ENCODE data around the gene WSB2.
A peak's percentile ranks its signal among the peaks of the same experiment; 100 is the strongest.

The WSB2 gene

DNA sequence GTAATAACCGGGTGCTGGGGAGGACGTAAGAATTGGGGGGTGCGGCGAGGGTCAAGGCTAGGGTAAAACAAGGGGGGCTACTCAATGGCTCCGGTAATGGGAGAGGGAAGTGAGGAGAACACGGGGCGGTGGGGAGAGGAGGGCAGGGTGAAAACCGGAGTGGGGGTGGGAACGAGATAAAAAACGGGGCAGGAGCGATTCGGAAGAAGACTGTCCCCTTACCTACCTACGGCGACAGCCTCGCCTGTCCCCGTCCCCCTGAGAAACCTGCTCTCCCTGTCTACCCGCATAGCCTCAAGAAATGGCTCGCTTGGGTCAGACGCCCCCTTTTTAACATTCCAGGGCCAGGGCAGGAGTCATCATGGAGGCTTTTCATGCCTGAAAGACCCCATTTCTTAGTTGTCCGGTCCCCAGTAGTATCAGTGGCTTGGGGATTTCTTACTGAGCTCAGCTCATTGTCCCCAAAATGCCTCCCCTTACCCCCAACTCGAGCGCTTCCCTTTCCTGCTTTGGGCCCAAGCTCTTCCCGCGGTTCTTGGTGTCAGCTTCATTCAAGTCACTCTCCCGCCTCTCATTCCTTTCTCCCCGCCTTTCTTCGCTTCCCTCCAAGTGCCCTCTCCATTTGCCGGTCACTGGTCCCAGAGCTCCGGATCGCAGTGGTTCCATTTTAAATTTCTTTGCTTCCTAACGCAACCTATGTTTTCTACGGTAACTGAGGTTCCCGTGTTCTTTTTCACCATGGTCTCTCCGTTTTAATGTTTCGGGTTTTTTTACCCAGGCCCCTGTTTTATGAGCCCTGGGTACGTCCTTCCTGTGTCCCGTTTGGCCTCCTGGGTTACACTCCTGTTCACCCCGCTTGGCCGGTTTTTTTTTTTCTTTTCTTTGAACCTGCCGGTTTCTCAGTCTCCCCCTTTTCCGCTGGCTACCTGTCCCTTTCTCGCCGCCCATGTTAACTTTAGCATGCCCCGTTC, 1.2 kb upstream of the WSB2 start:
- DNase-seq (ENCODE audit: low read depth, low spot score): peak; percentile 82

- DNase-seq (ENCODE audit: low read depth, low spot score): no peak
Measured at GRCh38 chr12:118060301-118061010, 523 bp downstream of the WSB2 start.

DNA sequence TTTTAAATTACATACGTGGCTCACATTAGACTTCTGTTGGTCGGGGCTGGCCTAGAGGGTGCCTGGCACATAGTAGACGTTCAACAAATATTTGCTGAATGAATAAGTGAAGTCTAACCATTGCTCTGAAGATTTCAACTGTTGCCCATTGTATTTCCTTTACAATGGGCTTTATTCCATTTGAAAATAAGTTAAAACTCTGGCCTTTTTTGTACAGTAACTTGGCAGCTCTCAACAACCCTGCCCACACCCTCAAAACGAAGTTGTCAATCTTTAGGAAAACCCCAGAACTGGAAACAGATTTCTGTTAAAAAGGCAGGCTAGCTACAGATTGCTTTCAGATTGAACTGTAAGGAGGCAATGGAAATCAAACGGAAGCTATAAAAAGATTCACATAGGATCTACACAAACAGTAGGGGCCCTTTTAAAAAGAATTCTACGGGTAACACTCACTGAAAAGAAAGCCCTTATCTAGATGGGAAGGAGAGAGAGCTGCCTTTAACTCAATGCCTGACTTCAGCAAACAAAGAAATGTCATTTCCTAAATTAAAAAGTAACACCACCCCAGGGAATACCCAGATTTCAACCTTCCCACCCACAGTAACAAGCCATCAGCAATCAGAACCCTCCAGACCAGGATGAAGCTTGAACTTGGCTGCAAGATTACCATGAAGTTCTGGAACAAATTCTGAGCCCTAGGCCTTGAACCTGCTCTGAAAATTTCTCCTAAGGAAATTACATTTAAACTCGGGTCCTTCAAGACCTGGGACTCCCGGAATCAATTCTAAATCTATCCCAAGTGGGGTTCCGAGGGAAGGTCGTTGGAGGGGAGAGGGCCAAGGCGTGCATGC, 1.4 kb downstream of the WSB2 start:
- DNase-seq (ENCODE audit: low read depth, low spot score): peak; percentile 19

DNA sequence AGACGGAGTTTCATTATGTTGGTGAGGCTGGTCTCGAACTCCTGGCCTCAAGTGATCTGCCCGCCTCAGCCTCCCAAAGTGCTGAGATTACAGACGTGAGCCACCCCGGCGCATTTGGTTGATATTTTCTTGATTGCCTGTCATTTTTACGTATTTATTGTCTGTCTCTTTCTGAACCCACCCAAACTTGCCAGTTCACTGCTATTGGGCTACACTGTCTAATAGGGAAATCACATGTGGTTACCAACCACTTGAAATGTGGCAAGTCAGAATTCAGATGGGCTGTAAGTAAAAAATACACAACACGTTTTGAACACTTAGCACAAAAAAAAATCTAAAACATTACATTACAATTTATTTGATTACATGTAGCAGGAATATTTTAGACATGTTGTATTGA, 2.1 kb downstream of the WSB2 start:
- DNase-seq (ENCODE audit: low read depth, low spot score): no peak

DNA sequence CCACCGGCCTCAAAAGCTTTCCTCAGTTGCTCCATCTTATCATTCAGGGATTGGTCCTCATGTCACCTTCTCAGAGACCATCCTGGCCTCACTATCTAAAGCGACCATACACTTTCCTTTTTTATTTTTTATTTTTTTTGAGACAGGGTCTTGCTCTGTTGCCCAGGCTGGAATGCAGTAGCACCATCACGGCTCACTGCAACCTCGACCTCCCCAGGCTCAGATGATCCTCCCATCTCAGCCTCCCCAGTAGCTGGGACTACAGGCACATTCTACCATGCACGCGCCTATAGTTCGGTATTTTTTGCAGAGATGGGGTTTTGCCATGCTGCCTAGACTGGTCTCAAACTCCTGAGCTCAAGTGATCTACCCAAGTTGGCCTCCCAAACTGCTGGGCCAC, 2.8 kb downstream of the WSB2 start:
- no peak for DNase-seq (ENCODE audit: low read depth, low spot score)

GRCh38 chr12:118055865-118056773, 4.9 kb downstream of the WSB2 start:
- no peak for DNase-seq (ENCODE audit: low read depth, low spot score)

- DNase-seq (ENCODE audit: low read depth, low spot score): peak; percentile 76
Measured at GRCh38 chr12:118055144-118055557, 5.8 kb downstream of the WSB2 start.

- no peak for DNase-seq (ENCODE audit: low read depth, low spot score)
Measured at GRCh38 chr12:118053071-118053985, 7.7 kb downstream of the WSB2 start.

- peak; percentile 58 for DNase-seq (ENCODE audit: low read depth, low spot score)
Measured at GRCh38 chr12:118052324-118053070, 8.5 kb downstream of the WSB2 start.

DNA sequence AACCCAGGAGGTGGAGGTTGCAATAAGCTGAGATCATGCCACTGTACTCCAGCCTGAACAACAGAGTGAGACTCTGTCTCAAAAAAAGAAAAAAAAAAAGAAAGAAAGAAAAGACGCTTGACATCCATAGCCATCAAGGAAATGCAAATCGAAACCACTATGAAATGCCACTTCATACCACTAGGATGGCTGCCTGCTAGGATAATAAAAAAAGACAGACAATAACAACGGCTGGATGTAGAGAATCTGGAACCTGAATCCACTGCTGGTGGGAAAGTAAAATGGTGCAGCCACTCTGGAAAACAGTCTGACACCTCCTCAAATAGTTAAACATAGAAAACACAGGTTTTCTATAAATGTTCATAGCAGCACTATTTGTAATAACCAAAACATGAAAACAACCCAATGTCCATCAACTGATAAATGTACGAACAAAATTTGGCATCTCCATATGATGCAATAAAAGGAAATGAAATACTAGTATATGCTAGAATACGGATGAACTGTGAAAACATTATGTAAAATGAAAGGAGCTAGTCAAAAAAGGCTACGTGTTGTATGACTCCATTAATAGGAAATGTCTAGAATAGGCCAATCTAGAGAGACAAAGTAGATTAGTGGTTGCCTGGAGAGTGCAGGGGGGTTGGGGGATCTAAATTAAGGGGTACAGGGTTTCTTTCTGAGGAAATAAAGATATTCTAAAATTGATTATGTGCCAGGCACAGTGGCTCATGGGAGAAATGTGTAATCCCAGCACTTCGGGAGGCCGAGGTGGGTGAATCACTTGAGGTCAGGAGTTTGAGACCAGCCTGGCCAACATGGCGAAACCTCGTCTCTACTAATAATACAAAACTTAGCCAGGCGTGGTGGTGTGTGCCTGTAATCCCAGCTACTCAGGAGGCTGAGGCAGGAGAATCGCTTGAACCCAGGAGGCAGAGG, 9.7 kb downstream of the WSB2 start:
- DNase-seq (ENCODE audit: low read depth, low spot score): no peak

- no peak for DNase-seq (ENCODE audit: low read depth, low spot score)
Measured at GRCh38 chr12:118046430-118046829, 14.5 kb downstream of the WSB2 start.

GRCh38 chr12:118044577-118044976, 16.4 kb downstream of the WSB2 start:
- no peak for DNase-seq (ENCODE audit: low read depth, low spot score)

GRCh38 chr12:118044075-118044474, 16.9 kb downstream of the WSB2 start:
- no peak for DNase-seq (ENCODE audit: low read depth, low spot score)

- DNase-seq (ENCODE audit: low read depth, low spot score): no peak
Measured at GRCh38 chr12:118042091-118042490, 18.9 kb downstream of the WSB2 start.

GRCh38 chr12:118038137-118038536, 22.8 kb downstream of the WSB2 start:
- no peak for DNase-seq (ENCODE audit: low read depth, low spot score)

GRCh38 chr12:118036672-118037411, 24.1 kb downstream of the WSB2 start:
- no peak for DNase-seq (ENCODE audit: low read depth, low spot score)
